SK-N-MC (cell line): ENCODE measurements around the gene KANK3.
"Not testable (repeated sequence)": the region's sequence is repeated elsewhere in the genome, so short reads cannot be mapped to it uniquely, and the experiment has no call there.

Source experiments
- DNase-seq: peaks from one replicate; pipeline ENCODE4 v3.0.0-alpha.2; 2011; ENCODE audit warnings: low read depth, low spot score
- H3K27ac ChIP-seq: fragments of 200-600 bp; sonication (generic); 2 replicates; pipeline ENCODE4 v1.5.1; 2016; ENCODE audit warnings: mixed run types
- H3K36me3 ChIP-seq: fragments of 200-600 bp; sonication (generic); 2 replicates; pipeline ENCODE4 v1.6.1; 2017; ENCODE audit warnings: antibody characterized with exemption, low read length, mixed read lengths; ENCODE audit not compliant: insufficient read depth
- H3K4me3 ChIP-seq: fragments of 200-600 bp; sonication (generic); 2 replicates; pipeline ENCODE4 v1.5.1; 2016
- H3K9ac ChIP-seq: fragments of 200-600 bp; sonication (generic); 2 replicates; pipeline ENCODE4 v1.8.0; 2017; ENCODE audit warnings: mixed run types, mixed read lengths; ENCODE audit not compliant: insufficient read length
- H3K9me3 ChIP-seq: fragments of 200-600 bp; sonication (generic); 2 replicates; pipeline ENCODE4 v1.6.1; 2017; ENCODE audit warnings: low read depth, mild to moderate bottlenecking, antibody characterized with exemption, low read length, moderate library complexity, mixed read lengths
- EZH2 ChIP-seq: fragments of 200-600 bp; sonication (generic); IDR thresholded peaks from one replicate; pipeline ENCODE4 v1.6.1; 2017; ENCODE audit warnings: antibody characterized with exemption
- FOXP2 ChIP-seq: optimal IDR thresholded peaks from 2 replicates; pipeline ENCODE3; 2011; ENCODE audit warnings: mild to moderate bottlenecking, moderate library complexity; ENCODE audit not compliant: insufficient read depth; ENCODE audit errors: extremely low read length, control extremely low read depth
- POLR2AphosphoS5 ChIP-seq: IDR thresholded peaks from 2 replicates; pipeline ENCODE4 v1.6.1; 2012; ENCODE audit warnings: mild to moderate bottlenecking, low read depth, low read length, borderline replicate concordance

The KANK3 gene

DNA sequence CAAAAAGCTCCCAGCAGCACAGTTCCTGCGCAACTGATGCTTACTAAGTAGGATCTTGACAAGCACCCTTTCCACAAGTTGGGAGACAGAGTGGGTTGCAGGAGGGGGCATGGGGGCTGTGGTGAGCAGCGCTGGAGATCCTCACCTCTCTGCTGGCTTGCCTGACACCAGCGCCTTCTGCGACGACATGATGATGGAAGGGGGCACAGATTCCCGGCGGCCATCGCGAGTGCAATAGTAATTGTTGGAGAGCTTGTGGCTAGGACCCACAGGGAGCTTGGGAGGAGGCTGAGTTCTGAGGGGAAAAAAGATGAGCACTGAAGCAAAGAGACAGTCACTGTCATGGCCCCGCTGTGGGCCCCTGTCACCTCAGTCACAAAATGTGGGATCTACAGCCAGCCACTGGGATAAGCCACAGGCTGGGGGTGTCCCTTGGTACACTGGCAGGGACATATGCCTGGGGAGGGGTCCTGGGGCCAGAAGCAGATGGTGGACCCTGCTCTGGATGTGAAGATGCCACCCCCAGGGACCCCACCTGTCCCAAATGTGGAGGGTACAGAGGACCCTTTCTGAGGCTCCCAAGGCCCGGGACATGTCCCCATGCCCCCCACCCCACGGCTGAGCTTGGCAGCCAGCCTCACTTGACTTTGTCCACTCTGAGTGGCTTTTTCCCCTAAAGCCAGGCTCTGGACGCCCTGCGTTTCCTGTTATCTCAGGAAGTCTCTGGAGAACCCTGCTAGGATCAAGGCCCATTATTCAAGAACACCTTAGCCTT, 26.5 kb downstream of the KANK3 start:
- peaks cover 31% of the 10 kb centered on the region for H3K36me3 ChIP-seq
- no peak overlapping the region for H3K4me3 ChIP-seq
- no peak overlapping the region for H3K27ac ChIP-seq
- DNase-seq = no peak
- no peak overlapping the region for H3K9ac ChIP-seq
- TF ChIP-seq POLR2AphosphoS5 (no peak), FOXP2 (no peak), EZH2 (no peak)
- no peaks in the 10 kb centered on the region for H3K9me3 ChIP-seq

DNA sequence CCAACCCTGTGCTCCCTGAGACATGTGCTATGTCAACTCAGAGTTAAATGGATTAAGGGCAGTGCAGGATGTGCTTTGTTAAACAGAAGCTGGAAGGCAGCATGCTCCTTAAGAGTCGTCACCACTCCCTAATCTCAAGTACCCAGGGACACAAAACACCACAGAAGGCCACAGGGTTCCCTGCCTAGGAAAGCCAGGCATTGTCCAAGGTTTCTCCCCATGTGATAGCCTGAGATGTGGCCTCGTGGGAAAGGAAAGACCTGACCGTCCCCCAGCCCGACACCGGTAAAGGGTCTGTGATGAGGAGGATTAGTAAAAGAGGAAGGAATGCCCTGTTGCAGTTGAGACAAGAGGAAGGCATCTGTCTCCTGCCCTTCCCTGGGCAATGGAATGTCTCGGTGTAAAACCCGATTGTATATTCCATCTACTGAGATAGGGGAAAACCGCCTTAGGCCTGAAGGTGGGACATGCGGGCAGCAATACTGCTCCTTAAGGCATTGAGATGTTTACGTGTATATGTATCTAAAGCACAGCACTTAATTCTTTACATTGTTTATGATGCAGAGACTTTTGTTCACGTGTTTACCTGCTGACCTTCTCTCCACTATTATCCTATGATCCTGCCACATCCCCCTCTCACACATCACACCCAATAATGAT, 28.0 kb downstream of the KANK3 start:
- not testable (repeated sequence) for H3K9ac ChIP-seq, H3K4me3 ChIP-seq, H3K27ac ChIP-seq, DNase-seq, H3K9me3 ChIP-seq
- H3K36me3 ChIP-seq = peaks cover 42% of the 10 kb centered on the region

DNA sequence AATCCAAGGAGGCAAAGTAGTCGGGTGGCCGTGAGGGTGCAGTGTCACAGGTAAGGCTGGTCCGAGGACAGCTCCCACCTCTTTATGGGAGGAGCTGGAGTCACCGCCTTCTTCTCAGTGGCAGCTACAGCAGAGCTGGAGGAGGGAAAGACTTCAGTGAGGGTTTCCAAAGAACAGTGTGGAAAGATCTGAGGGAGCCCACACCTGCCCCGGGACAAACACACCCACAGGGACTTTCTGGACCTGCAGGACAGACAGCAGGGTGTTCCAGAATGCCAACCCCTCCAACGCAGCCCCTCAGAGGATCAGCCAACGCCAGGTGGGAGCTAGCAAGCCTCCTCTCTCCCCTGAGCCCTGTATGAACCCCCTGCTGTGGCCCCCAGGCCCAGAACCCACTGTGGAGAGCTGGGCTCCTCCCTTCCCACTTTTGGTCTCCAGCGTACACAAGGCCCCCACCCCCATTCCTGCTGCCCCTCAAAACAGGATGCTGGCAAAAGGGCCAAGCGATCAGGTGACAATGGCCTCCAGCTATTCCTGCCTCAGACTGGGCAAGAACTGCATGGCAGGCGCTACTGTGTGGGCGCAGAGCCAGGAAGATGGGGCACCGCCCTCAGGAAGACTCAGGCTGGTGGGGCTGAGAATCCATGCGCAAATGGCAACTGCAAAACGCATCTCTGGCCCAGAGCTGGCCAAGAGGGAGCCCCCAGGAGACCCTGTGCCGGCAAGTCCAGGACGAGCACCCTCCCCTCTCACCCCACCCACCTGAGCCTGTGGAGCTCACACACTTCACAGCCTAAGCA, 31.4 kb downstream of the KANK3 start:
- TF ChIP-seq POLR2AphosphoS5 = no peak
- no peak for TF ChIP-seq FOXP2
- TF ChIP-seq EZH2 = no peak
- no peak overlapping the region for H3K9ac ChIP-seq
- H3K9me3 ChIP-seq = no peaks in the 10 kb centered on the region
- peak overlapping the region; percentile 60; the same call in 1 of the 2 replicates for H3K27ac ChIP-seq
- peaks cover 47% of the 10 kb centered on the region for H3K36me3 ChIP-seq
- H3K4me3 ChIP-seq = no peak overlapping the region
- DNase-seq = no peak

DNA sequence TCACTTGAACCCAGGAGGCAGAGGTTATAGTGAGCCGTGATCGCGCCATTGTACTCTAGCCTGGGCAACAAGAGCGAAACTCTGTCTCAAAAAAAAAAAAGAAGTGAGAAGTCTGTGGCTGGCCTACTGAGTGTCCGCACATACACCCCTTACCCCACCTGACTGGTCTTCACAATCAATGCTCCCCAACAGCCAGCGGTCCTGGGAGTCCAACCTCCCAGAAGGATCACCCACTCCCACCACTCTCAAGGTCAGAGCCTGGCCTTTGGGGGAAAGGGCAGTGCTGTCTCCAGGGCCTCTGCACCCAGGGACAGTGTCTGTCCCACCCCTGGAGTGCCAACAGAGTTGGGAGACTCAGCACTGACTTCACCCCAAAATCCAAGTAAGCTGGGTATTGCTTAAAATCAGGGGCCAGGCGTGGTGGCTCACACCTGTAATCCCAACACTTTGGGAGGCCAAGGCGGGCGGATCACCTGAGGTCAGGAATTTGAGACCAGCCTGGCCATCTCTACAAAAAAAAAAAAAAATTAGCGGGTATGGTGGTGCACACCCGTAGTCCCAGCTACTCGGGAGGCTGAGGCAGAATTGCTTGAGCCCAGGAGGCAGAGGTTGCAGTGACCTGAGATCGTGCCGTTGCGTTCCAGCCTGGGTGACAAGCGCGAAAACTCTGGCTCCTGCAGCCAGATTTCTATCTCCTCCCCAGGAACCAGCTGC, 32.6 kb downstream of the KANK3 start:
- DNase-seq = no peak
- Histone ChIP-seq H3K9ac (no peak overlapping the region), H3K36me3 (peaks cover 51% of the 10 kb centered on the region), H3K27ac (no peak overlapping the region), H3K9me3 (no peaks in the 10 kb centered on the region), H3K4me3 (no peak overlapping the region)
- TF ChIP-seq POLR2AphosphoS5 = no peak
- no peak for TF ChIP-seq EZH2
- TF ChIP-seq FOXP2 = no peak

DNA sequence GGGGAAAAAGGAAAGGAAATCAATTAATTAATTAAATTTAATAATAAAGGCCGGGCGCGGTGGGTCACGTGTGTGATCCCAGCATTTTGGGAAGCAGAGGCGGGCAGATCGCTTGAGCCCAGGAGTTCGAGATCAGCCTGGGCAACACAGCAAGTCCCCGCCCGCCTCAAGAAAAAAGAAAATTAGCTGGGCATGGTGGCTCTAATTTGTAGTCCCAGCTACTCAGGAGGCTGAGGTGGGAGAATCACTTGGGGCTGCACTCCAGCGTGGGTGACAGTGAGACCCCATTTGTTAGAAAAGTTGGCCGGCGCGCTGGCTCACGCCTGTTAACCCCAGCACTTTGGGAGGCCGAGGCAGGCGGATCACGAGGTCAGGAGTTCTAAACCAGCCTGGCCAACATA, 34.2 kb downstream of the KANK3 start:
- H3K4me3 ChIP-seq = peak overlapping the region; percentile 98
- no peak overlapping the region for H3K27ac ChIP-seq
- DNase-seq = no peak
- peaks cover 54% of the 10 kb centered on the region for H3K36me3 ChIP-seq
- TF ChIP-seq FOXP2 (no peak), POLR2AphosphoS5 (no peak), EZH2 (no peak)
- no peak overlapping the region for H3K9ac ChIP-seq
- H3K9me3 ChIP-seq = no peaks in the 10 kb centered on the region

DNA sequence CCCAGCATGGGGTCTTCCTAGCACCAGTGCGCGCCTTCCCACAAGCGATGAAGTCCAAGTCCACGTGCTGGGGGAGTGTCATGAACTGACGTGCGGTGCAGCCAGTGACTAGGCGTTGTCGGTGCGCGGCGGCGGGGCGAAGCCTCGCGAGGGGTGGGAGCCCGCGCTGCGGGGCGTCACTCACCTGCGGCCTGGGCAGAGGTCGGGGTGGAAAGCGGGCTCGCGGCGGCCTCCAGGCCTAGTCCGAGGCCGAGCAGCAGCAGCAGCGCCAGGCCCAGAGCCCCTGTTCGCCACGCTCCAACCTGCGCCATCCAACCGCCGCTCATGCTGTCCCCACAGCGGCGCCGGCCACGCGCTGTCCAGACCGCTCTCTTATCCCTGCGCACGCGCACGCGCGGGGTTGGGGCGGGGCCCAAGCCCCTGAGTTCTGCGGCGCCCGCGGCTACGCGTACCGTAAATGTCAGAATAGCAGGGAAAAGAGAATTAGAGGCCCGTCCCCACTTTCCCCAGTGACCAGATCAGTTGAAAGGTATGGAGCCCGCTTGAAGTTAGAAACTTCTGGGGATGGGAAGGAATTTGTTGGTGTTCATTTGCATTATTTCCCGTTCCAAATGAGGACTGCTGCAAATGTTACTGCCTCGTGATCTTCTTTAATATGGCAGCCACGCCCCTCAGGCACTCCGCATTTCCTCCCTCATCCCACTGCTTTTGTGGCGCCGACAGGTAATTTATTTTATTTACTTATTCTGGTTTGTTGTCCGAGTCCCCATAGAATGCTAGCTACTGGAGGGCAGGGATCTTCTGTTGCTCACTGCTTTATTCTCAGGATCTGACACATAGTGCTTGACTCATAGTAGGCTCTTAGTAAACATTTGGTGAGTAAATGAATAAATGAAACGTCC, 34.8 kb downstream of the KANK3 start, which contains the start of gene CD320:
TSS of gene CD320 (minus strand) at position 394 of the 902 bp plus-strand sequence. CDS start at position 326, 68 bp downstream.
- Histone ChIP-seq H3K9me3 (no peaks in the 10 kb centered on the region), H3K9ac (peak within 1 kb of the TSS; percentile 87), H3K4me3 (peak within 1 kb of the TSS; percentile 98), H3K36me3 (peaks cover 55% of the 10 kb centered on the region), H3K27ac (peak within 1 kb of the TSS; percentile 77)
- DNase-seq = peak; percentile 39
- TF ChIP-seq POLR2AphosphoS5 (peak; percentile 96), EZH2 (no peak), FOXP2 (no peak)

DNA sequence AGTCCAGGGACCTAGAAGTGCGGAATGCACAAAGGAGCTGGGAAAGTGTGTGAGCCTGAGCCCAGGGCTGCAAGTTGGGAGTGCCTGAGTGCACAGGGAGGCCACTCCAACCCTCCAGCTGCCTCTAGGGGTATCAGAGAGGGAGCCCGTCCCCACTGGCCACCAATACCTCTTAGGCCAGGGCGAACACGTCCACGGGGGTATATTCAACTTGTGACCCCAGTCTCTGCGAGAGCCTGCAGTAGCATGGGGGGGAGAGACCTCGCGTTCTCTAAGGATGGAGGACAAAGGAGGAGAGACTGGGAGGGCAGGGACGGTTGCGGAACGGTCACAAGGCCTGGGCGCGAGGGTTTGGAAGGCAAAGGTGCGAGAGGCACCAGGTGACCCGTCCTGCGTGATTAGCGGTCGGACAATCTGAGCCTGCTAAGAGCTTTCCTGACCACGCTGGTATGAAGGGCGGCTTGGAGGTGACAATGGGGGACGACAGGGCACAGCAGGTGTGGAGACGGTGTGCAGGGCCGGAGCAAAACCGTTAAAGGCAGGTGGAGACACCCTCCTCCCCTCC, 35.6 kb downstream of the KANK3 start:
- DNase-seq = no peak
- peaks cover 56% of the 10 kb centered on the region for H3K36me3 ChIP-seq

More for the DNA sequence above, 35.6 kb downstream of the KANK3 start:
- peak overlapping the region; percentile 87 for H3K9ac ChIP-seq
- no peak for TF ChIP-seq FOXP2
- no peak for TF ChIP-seq POLR2AphosphoS5
- TF ChIP-seq EZH2 = no peak
- peak overlapping the region; percentile 98 for H3K4me3 ChIP-seq
- no peaks in the 10 kb centered on the region for H3K9me3 ChIP-seq
- H3K27ac ChIP-seq = peak overlapping the region; percentile 77
